Measurements from ENCODE around the gene SGMS1.

DNA sequence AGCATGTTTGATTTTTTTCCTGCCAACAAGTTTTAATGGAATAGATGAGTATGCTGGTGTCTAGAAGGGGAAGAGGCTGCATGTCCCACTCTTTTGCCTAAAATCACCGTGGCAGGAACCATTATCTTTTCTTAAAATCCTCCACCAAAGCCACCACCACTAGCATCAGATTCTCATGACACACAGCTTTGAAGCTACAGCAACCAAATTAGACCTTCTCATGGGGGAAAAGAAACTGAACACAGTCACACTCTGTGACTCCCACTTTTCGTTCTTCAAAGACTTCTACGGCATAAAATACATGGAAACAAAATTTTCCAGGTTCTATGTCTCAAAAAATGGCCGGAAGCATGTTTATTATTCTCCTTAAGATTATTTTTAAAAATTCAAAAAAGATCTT, 81.8 kb downstream of the SGMS1 start:
- TF ChIP-seq POLR2A (IDR thresholded peaks at IDR 0.05; ENCODE audit: low read depth) (no peak), POLR2AphosphoS5 (IDR thresholded peaks at IDR 0.05) (no peak), EP300 (IDR thresholded peaks at IDR 0.05) (no peak)
- TF ChIP-seq, protein P1, sequence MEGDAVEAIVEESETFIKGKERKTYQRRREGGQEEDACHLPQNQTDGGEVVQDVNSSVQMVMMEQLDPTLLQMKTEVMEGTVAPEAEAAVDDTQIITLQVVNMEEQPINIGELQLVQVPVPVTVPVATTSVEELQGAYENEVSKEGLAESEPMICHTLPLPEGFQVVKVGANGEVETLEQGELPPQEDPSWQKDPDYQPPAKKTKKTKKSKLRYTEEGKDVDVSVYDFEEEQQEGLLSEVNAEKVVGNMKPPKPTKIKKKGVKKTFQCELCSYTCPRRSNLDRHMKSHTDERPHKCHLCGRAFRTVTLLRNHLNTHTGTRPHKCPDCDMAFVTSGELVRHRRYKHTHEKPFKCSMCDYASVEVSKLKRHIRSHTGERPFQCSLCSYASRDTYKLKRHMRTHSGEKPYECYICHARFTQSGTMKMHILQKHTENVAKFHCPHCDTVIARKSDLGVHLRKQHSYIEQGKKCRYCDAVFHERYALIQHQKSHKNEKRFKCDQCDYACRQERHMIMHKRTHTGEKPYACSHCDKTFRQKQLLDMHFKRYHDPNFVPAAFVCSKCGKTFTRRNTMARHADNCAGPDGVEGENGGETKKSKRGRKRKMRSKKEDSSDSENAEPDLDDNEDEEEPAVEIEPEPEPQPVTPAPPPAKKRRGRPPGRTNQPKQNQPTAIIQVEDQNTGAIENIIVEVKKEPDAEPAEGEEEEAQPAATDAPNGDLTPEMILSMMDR (IDR thresholded peaks at IDR 0.05) = no peak
